Kasumi-1 (cell line): ENCODE measurements around the gene GUF1.
"Not testable (repeated sequence)": the region's sequence is repeated elsewhere in the genome, so short reads cannot be mapped to it uniquely, and the experiment has no call there.

Source experiments
- DNase-seq, 2 experiments: peaks; one replicate each; lab custom pipeline; 2025; lab: John Stamatoyannopoulos, UW

The GUF1 gene

DNA sequence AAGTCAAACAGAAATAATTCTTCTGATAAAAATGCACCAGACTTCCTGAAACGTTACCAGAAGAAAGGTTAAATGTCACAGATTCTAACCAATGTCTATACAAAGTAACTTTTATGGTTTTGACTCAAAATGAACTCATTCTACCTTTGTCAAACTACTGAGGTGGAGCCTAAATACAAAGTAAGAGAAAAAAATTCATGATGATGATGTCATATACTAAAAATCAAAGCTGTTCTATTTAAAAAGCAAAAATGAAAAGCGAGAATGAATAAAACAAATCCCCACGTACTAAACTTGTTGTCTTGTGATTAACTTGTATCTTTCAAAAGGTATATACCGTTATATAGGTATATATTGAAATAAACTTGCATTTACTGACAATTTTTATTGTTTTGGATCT is 26.5 kb downstream of the GUF1 start:
- DNase-seq: no peak

DNA sequence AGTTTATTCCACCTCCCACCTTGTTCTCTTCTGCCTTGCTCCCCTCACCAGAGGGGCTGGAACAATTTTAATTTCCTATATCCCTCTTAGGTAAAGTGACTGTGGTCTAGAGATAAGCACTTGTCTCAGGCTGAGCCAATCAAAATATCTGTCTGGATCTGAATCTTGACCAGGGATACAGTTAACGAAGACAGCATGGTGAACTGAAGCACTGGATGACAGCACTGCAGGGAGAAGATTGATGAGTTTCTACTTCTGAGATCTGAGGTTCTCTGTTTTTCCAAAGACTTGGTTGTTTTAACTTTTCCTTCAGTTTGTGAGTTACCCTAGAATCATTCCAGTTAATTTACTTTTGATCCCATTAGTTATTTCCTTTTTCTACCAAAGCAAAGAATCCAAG is 34.9 kb downstream of the GUF1 start:
- DNase-seq: no peak

DNA sequence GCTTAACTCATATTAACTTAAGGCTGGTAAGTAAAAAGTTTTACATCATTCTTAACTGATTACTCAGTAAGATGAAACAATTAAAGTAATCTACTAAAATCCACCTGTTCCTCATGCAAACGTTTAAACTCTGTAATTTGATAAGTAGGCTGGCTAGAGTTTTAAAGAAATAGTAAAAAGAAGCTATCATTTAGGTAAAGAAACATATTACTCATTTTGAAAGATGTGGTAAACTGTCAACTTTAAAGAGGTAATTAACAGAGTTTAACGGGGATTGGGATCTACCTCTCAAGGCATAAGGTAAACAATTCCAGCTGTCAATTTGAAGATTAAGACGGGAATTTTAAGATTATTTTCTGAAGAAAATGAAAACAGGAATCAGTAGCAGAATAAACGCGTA is 38.4 kb downstream of the GUF1 start:
- no peak for DNase-seq

DNA sequence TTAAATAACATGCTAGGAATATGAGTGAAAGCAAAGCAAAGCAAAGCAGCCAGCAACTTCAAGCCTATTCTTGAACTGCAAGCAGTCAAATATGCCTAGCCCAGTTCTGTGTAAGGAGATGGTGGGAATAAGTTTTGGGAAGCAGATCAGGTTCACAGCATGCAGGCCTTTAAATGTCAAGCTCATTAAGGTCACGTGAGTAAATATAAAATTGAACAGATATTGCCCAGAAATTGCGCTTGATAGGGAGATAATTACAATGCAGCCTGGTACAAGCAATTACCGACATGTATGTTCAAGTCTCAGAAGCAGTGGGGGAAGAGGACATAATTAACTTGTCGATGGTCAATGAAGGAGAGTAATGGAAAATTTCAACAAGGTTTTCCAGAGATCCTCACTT is 42.2 kb downstream of the GUF1 start:
- no peak for DNase-seq

DNA sequence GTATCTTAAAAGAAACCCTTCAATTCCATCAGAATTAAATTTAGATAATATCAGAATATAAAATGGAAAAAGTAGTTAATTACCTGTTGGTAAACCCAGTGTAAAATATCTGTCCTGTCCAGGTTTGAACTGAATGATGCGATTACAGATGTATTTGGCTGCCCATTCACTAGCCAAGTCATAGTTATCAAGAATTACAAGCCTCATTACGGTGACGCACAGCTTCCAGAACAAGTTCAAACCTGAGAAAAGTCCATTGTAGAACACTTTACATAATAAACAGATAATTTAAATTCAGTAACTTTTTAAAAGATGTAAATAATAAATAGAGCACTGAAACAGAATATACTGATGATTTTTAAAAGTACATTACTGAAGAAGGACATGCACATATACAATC is 43.8 kb downstream of the GUF1 start:
- DNase-seq: no peak

DNA sequence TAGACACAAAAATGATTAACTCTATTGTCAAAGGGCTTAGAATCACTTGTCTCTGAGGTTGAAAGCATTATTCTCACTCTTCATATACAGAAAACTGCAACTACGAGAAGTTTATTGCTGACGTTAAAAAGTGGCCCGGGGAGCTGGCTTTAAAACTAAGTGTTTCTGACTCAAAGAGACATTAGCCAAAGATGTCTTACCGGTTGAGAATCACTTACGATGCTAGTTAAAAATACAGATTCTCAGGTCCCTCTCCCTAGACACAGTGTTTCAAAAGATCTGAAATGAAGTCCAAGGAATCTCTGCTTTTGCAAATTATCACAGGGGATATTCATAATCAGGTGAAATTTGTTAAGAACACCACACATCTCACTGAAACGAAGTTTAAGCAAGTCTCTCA is 46.9 kb downstream of the GUF1 start:
- DNase-seq: peak; percentile 18 to 34

DNA sequence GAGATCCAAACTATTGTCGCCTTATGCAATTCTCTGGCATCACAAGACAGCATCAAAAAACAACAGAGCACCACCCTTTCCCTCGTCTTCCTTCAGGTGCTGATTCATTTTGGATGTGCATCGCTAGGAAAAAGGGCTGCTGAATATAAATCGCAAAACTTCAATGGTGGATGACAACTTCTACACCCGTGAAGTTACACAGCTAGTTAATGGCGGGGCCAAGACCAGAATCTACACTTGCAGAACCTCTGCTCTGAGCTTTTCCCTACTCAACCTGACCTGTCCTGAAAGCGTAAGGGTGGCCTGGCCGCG is 47.5 kb downstream of the GUF1 start:
- DNase-seq: no peak

DNA sequence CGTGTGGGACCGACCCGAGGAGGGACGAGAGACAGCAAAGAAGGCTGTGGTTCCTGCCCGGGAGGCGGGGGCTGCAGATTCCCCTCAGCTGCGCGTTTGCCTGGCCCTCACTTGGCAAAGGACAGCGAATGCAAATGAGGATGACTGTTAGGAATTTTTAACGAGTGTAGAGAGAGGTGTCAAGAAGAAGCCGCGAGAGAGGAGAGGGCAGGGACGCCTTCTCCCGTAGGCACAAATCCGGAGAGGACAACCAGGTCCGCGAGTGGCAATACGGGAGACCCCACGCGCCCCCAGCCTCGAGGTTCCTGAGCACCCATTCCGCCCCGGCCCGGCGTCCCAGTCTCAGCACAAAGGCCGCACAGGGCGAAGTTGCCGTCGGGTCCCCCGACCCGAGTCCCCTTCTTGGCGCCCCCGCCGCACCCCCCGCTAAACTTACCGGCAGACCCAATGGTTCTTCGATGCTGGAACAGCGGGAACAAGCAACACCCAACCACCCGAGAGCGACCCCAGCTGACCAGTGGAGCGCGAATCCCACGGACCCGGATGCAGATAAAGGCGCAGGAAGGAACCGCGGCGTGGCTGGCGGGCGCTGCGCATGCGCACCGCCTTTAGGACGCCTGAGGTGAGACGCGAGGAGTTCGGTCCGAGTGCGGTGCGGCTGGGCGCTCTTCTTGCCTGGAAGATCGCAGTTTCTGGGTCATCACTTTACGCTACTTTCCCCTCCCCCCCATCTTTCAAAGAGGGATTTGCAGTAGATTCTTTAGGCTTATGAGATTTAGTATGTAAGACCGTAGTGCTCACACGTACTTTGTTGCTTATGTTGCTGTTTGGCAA is 48.0 kb downstream of the GUF1 start, which contains the start of gene GNPDA2:
TSS of gene GNPDA2 (minus strand) at position 519 of the 834 bp plus-strand sequence. CDS start 4,349 bp downstream, outside the sequence.
- peak; percentile 79 to 81 for DNase-seq

DNA sequence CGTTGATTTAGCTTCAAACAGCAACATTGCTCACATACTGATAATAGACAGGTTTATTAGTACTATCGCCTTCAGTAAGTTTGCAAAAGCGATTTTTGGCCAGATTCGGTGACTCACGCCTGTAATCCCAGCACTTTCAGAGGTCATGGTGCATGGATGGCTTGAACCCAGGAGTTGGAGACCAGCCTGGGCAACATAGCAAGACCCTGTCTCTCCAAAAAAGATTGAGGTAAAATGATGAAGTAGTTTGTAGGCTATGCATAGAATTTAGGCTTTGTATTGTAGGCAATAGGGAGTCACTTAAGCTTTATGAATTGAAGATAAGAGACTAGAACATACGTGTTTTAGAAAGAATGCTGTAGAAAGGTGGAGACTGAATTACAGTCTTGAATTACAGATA is 49.3 kb downstream of the GUF1 start:
- DNase-seq: no peak

DNA sequence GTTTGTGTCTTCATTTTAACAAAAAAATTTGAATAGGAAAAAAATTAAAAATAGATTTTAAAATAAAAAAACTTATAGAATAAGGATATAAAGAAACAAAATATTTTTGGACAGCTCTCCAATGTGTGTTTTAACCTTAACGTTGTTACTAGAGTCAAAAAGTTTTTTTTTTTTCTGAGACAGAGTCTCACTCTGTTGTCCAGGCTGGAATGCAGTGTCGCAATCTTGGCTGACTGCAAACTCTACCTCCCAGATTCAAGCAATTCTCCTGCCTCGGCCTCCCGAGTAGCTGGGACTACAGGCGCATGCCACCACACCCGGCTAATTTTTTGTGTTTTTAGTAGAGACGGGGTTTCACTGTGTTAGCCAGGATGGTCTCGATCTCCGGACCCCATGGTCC is 50.5 kb downstream of the GUF1 start:
- DNase-seq: not testable (repeated sequence)

DNA sequence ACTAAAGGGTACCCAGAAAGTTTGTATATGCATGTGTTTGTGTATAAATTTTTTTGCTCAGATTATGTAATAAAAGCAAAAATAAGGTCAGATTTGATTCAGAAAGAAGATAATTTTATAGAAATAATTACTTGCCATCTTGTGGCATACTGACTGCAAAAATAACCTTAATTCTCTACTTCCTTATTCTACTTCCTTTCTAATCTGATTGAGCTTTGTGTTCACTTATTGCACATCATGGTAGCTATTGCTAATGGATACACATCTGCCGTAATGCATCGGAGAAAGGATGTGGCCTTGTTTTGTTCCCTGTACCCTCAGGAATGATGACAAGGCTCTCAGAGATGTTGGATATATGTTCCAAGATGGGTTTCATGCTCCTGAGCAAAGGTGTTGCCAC is 58.7 kb downstream of the GUF1 start:
- peak; percentile 24 to 42 for DNase-seq

DNA sequence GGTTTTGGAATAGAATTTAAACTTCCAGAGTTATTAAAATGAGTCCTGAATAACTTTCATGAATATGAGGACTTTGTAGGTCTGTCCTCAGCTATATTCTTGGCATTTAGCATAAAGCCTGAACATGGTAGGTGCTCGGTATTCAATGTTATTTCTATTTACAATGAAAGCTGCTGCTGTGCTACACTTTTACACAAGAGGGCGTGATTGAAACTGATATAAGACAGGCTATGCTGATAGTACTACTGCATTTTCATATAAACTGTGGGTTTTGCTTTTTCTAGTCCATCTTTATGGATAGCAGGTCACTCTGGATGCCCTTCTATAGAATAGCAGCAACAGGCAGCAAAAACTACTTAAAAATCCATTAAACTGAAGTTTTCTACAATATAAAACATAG is 60.4 kb downstream of the GUF1 start:
- DNase-seq: peak; percentile 42 to 57

DNA sequence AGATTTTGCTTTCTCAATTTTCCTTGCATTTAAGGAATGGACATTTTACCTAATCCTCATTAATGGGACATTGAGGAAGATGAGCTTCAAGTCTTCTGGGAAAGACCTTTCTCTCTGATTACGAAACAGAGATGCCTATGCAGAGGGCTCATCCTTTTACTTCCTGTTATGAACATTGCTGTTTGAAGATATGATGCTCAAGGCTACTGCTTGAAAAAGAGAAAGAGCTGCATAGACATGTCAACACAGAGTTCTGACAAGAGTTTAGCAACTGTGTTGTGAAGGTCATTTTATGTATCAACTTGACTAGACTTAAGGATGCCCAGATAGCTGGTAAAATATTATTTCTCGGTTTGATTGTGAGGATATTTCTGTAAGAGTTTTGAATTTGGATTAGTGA is 62.0 kb downstream of the GUF1 start:
- DNase-seq: no peak
